Esophagus squamous epithelium (tissue), 5 donors: ENCODE results near the gene COA7. TPM values are rescaled to one million over a fixed set of nuclear protein-coding genes. Genes with fewer than 3 reads are reported as not detected.

ENCODE experiments used
- DNase-seq: peaks from one replicate; lab custom pipeline; 2025; lab: John Stamatoyannopoulos, UW
- H3K27ac ChIP-seq, 4 donors: fragments of 200-600 bp; sonication (generic); one replicate each; pipeline ENCODE4 v1.5.1; 2016 to 2019; ENCODE audit warnings: mild to moderate bottlenecking in 1 of 4
- H3K27me3 ChIP-seq, 4 donors: fragments of 200-600 bp; sonication (generic); 1 replicate in 3 of 4; 2 replicates in 1 of 4; pipeline versions ENCODE4 v1.5.1 to v1.6.0; 2017 to 2021; ENCODE audit warnings: antibody characterized with exemption in 1 of 4
- H3K36me3 ChIP-seq, 3 donors: fragments of 200-600 bp; sonication (generic); one replicate each; pipeline ENCODE4 v1.5.1; 2016 to 2019
- H3K4me1 ChIP-seq, 3 donors: fragments of 200-600 bp; sonication (generic); one replicate each; pipeline ENCODE4 v1.5.1; 2017 to 2019
- H3K4me3 ChIP-seq, 4 donors: fragments of 200-600 bp; sonication (generic); 1 replicate in 3 of 4; 2 replicates in 1 of 4; pipeline ENCODE4 v1.5.1; 2016 to 2019; ENCODE audit warnings: mild to moderate bottlenecking in 2 of 4, moderate library complexity in 1 of 4
- H3K9me3 ChIP-seq, 3 donors: fragments of 200-600 bp; sonication (generic); one replicate each; pipeline ENCODE4 v1.5.1; 2016 to 2019
- POLR2A ChIP-seq, 4 donors: fragments of 450-650 bp; IDR thresholded peaks; one replicate each; pipeline ENCODE4 v1.6.1; 2017; ENCODE audit warnings: antibody characterized with exemption in 4 of 4, mild to moderate bottlenecking in 4 of 4, moderate library complexity in 3 of 4
- WGBS, 2 donors: methylation state at CpG; one replicate each; pipeline ENCODE4 v1.1.5; 2018; 5-methylcytosine and 5-hydroxymethylcytosine counted together
- intact Hi-C: fragments of 100-400 bp; cut with DNase I; formaldehyde crosslinking; loops from one replicate; pipeline ENCODE4 v1.15.0; 2022
- total RNA-seq, 4 donors: library from RNA; depleted of rRNA; stranded (reverse); fragments of >200 nt; gene quantifications; one replicate each; pipeline ENCODE4 v1.1.0, GENCODE V29; 2016
- TF ChIP-seq, protein P1 (sequence below), 6 experiments: fragments of 450-650 bp in 4 of 6; fragments of 200-600 bp in 2 of 6; sonication (generic) in 2 of 6; IDR thresholded peaks; one replicate each; pipeline ENCODE4 v1.5.1; 2016 to 2019; ENCODE audit warnings: antibody characterized with exemption in 6 of 6, mild to moderate bottlenecking in 4 of 6, moderate library complexity in 4 of 6
- donor health status: DM: yes; HTN: yes; CAD: no.

The COA7 gene
- total RNA-seq, 4 donors from 2014 or later: 11.2 to 13.5 (median 12.3) TPM

DNA sequence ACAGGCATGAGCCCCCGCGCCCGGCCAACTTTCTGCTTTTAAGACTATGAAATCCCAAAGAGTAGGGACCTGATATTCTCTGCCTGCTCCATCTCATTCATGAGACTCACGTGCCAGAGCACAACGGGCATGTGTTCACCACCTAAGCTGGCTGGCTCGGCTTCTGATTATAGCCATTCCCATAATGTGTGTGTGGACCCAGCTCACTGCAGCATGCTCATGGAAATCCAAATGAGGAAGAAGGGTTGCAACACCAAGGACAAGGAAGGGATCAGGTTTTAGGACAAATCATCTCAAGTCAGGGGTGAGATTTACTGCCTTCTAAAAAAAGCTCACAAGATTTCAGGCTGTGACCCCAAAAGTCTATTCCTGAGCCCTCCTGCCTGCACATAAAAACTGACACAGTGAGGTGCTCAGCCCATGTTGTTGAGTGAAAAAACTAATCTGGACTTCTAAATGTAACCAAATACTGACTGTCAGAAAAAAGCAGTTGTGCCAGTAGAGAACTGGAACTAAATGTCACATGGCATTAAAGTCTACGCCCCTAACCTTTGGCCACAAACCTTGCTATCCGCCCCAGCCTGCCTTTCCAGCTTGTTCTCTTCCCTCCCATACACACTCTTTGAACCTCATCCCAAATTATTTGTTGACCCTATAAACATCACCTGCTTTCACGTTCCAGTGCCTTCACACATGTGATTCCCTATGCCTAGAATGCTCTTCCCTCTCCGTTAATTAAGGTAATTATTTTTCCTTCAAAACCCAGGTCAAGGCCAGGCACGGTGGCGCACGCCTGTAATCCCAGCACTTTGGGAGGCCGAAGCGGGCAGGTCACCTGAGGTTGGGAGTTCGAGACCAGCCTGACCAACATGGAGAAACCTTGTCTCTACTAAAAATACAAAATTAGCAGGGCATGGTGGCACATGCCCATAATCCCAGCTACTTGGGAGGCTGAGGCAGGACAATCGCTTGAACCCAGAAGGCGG lies 9.1 kb upstream of the COA7 start:
- peaks cover 5 to 27% (median 6%) of the 10 kb centered on the region in 3 donors for H3K4me1 ChIP-seq
- TF ChIP-seq, protein P1, sequence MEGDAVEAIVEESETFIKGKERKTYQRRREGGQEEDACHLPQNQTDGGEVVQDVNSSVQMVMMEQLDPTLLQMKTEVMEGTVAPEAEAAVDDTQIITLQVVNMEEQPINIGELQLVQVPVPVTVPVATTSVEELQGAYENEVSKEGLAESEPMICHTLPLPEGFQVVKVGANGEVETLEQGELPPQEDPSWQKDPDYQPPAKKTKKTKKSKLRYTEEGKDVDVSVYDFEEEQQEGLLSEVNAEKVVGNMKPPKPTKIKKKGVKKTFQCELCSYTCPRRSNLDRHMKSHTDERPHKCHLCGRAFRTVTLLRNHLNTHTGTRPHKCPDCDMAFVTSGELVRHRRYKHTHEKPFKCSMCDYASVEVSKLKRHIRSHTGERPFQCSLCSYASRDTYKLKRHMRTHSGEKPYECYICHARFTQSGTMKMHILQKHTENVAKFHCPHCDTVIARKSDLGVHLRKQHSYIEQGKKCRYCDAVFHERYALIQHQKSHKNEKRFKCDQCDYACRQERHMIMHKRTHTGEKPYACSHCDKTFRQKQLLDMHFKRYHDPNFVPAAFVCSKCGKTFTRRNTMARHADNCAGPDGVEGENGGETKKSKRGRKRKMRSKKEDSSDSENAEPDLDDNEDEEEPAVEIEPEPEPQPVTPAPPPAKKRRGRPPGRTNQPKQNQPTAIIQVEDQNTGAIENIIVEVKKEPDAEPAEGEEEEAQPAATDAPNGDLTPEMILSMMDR (IDR thresholded peaks at IDR 0.05): no peak
- TF ChIP-seq POLR2A (IDR thresholded peaks at IDR 0.05): no peak
- H3K9me3 ChIP-seq: no peaks in the 10 kb centered on the region
- 80% methylated on average over 7 to 14 of the region's 18 CpGs for WGBS, 2 donors
- no peak for DNase-seq
- peak overlapping the region in 1 of 4 donors; percentile 44 for H3K27ac ChIP-seq
- intact Hi-C loops: loop anchor here (10.0 kb wide), 1 partner anchor 478 kb away; no protein-coding TSS in a partner anchor
- H3K4me3 ChIP-seq: no peak overlapping the region
- no peaks in the 10 kb centered on the region for H3K27me3 ChIP-seq
- H3K36me3 ChIP-seq: no peaks in the 10 kb centered on the region

DNA sequence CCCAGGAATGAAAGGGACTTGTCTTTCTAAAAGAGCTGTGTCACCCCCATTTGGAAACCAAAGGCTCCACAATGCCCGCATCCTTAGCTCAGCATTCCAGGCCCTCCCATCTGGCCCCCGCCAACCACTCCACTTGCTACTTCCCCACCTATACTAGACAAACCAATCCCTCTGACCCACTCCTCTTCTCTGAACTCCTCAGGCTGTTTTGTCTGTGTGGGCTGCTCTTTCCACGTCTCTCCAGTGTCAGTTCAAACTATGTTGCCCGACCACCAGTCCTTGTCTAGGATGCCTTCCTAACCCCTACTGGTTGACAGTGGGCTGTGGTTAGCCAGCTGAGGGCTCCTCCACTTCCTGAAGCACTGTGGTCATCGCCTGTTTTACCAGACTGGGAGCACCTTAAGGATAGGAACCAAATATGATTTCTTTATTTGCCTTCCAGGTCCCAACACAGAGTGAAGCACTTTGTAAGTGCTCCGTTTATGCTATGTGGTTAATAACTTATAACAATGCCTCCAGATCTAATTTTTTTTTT lies 8.1 kb upstream of the COA7 start:
- Histone ChIP-seq H3K4me1 (peaks cover 5 to 27% (median 6%) of the 10 kb centered on the region in 3 donors), H3K27ac (no peak overlapping the region), H3K9me3 (no peaks in the 10 kb centered on the region), H3K4me3 (no peak overlapping the region), H3K36me3 (no peaks in the 10 kb centered on the region), H3K27me3 (no peaks in the 10 kb centered on the region)
- no peak for DNase-seq
- TF ChIP-seq, protein P1 (IDR thresholded peaks at IDR 0.05): no peak
- no peak for TF ChIP-seq POLR2A (IDR thresholded peaks at IDR 0.05)
- intact Hi-C loops: loop anchor here (10.0 kb wide), 1 partner anchor 479 kb away; no protein-coding TSS in a partner anchor
- 74 to 78% methylated on average over 5 of the region's 6 CpGs for WGBS, 2 donors

DNA sequence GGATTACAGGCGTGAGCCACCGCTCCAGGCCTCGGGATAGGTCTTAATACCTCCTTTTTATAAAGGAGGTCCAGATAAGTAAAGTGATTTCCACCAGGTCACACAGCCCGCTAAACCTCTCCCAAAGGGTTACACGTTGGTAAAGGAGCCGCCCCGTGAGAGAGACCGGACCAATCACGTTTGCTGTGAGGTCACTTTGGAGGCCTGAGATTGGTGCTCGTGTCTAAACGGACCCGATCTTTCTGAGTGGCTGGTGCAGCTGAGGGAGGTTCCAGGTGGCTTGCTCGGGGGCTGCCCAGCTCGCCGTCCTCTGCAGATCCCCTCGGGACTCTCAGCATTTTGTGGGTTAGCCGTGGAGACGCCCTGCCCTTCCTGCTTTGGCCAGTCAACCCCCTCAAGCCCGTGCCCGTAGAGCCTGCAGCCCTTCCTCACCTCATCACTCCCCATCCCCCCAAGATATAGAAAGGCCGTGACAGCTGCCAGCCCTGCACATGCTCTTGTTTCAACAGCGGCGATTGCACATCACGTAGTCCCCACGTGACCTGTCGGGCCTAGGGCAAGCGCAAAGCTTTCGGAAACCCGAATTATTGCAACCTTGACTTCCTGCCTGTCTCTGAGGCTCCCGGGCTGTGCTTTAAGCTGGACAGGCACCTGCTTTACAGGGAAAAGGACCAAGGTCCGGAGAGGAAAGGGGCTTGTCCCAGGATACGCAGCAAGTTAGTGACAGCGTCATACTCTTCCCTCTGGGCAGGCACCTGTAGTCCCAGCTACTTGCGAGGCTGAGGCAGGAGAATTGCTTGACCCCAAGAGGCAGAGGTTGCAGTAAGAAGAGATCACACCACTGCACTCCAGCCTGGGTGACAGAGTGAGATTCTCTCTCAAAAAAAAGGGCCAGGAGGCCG lies 5.0 kb upstream of the COA7 start:
- 6 to 7% methylated on average over 16 to 20 of the region's 35 CpGs for WGBS, 2 donors
- Histone ChIP-seq H3K4me1 (peaks cover 9 to 43% (median 11%) of the 10 kb centered on the region in 3 donors), H3K27me3 (no peaks in the 10 kb centered on the region), H3K4me3 (peak overlapping the region; percentile 42 to 73 (median 55)), H3K9me3 (no peaks in the 10 kb centered on the region), H3K27ac (peak overlapping the region; percentile 77 to 91 (median 84)), H3K36me3 (no peaks in the 10 kb centered on the region)
- peak; percentile 80 for DNase-seq
- TF ChIP-seq, protein P1 (IDR thresholded peaks at IDR 0.05): no peak
- peak in 1 of 4 donors; percentile 46 for TF ChIP-seq POLR2A (IDR thresholded peaks at IDR 0.05)
- intact Hi-C loops: loop anchor here (10.0 kb wide), 1 partner anchor 482 kb away; no protein-coding TSS in a partner anchor

DNA sequence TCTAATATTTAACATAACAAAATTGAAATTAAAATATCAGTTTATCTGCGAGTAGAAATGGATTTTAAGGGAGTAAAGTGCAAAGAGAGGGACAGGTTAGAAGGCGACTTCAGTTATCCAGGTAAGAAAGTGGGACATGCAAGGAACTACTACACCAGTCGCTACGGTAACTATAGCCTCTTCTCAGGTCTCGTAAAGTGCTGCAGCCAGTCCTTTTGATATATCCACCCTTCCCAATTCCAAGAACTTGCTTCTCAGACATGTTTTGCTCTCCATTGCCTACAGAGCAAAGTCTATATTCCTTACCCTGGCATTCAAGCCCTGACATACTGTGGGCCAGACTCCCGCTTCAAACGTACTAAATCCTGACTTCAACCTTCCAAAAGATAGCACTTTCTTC lies 2.5 kb downstream of the COA7 start:
- Histone ChIP-seq H3K4me3 (no peak overlapping the region), H3K36me3 (peaks cover 0 to 27% (median 0%) of the 10 kb centered on the region in 3 donors), H3K9me3 (no peaks in the 10 kb centered on the region), H3K27me3 (no peaks in the 10 kb centered on the region), H3K27ac (no peak overlapping the region), H3K4me1 (peaks cover 7 to 29% (median 12%) of the 10 kb centered on the region in 3 donors)
- 93 to 94% methylated on average over 7 of the region's 7 CpGs for WGBS, 2 donors
- no peak for TF ChIP-seq POLR2A (IDR thresholded peaks at IDR 0.05)
- TF ChIP-seq, protein P1 (IDR thresholded peaks at IDR 0.05): no peak
- DNase-seq: no peak
- intact Hi-C loops: no loop called here
